ENCODE results near the gene TAOK3.
A peak's percentile ranks its signal among the peaks of the same experiment; 100 is the strongest.
"Not testable (repeated sequence)": the region's sequence is repeated elsewhere in the genome, so short reads cannot be mapped to it uniquely, and the experiment has no call there.

The TAOK3 gene

DNA sequence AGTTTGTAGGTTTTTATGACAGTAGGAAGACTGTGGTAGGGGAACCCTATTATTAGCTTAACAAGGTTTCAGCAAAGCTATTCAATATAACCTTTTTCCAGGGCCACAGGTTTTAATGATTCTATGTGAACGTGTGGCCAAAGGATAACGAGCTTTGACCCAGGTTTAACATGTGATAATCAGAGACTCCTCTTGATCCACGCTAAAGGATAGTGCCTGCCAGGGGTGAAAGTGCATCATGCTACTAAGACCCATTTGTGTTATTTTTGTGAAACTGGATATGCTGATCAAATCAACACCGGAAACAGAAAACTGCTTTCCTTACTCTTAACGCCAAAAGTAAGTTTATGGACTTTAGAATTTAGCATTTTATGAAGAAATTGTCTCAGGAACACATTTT lies 909 bp upstream of the TAOK3 start:
- no peak for DNase-seq (ENCODE audit: low spot score)

DNA sequence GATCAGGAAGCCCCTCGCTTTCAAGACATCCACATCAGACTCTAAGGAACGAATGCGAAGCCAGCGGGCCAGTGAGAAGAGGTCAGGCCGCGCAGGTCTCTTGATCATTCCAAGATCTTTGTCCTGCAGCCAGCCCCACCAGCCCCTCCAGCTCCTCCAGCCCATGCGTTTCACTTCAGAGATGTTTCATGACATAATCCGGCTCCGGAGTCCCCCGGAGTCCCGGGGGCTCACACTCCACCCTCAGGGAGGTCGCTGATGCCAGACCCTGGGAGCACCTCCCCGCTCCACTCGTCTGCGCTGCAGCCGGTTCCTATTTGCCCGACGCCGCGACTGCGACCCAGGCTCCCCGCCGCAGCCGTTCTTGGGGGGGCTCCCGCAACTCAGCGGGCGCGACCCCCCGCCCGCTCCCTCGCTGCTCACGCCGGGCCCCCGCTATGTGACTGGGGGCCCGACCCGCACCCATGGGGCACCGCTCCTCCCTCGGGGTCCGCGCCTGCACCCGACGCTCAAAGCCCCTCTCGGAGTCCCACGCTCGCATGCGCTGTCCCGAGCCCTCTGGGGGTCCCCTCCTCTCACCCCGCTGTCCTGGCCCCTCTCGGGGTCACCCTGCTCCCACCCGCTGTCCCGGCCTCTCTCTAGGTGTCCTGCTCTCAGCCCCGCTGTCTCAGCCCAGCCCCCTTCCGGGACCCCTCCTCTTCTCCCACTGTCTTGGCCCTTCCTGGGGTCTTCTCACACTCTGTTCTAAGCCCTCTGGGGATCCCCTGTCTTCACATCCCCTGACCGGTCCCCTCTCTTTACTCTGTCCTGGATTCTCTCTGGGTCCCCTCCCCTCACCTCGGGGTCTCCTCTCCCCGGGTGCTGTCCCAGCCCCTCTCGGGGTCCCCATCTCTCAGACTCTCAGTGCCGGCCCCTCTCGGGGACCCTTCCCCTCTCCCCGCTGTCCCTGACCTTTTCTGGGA lies 1.1 kb downstream of the TAOK3 start:
- peak; percentile 22 for DNase-seq (ENCODE audit: low spot score)

GRCh38 chr12:118370601-118371000 lies 2.1 kb downstream of the TAOK3 start:
- no peak for DNase-seq (ENCODE audit: low spot score)

- no peak for DNase-seq (ENCODE audit: low spot score)
These were observed 3.9 kb downstream of the TAOK3 start for GRCh38 chr12:118368821-118369220.

GRCh38 chr12:118361889-118362288 lies 10.8 kb downstream of the TAOK3 start:
- DNase-seq (ENCODE audit: low spot score): no peak

- DNase-seq (ENCODE audit: low spot score): no peak
These were observed 11.7 kb downstream of the TAOK3 start for GRCh38 chr12:118361092-118361404.

DNA sequence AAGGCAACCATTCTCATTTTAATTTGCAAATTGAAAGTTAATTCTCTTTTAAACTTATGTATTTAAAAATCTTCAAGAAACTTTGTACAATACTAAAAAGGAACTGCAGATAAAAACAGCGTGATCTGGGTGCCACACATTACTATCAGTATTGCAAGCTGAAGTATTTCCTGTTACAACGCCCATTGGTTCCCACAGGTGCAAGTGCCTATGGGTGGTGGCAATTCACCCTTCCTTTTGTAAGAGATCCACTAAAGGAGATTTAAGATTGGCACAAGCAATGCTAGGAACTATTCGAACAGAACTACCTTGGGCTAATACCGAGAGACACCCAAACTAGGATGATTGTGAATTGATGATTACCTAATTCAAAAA lies 13.2 kb downstream of the TAOK3 start:
- DNase-seq (ENCODE audit: low spot score): no peak

- no peak for DNase-seq (ENCODE audit: low spot score)
These were observed 13.8 kb downstream of the TAOK3 start for GRCh38 chr12:118358612-118359540.

- DNase-seq (ENCODE audit: low spot score): no peak
These were observed 14.7 kb downstream of the TAOK3 start for GRCh38 chr12:118358008-118358359.

GRCh38 chr12:118357257-118358007 lies 15.3 kb downstream of the TAOK3 start:
- DNase-seq (ENCODE audit: low spot score): no peak

DNA sequence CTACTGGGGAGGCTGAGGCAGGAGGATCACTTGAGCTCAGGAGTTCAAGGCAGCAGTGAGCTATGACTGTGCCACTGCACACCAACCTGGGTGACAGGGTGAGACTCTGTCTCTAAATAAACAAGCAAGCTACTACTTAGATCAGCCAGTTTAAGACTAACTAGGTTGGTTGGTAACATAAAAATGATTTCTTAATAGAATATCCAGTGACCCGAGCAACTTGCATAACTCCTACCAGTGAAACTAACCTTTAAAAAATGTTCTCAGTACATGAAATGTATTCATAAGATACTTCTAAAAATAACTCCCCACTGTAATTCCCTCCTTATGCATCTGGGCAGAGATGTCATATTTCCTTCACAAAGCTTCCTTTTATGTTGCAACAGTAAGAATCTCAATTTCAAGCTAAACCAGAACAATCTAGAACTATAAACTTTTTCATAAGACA lies 15.9 kb downstream of the TAOK3 start:
- DNase-seq (ENCODE audit: low spot score): no peak

DNA sequence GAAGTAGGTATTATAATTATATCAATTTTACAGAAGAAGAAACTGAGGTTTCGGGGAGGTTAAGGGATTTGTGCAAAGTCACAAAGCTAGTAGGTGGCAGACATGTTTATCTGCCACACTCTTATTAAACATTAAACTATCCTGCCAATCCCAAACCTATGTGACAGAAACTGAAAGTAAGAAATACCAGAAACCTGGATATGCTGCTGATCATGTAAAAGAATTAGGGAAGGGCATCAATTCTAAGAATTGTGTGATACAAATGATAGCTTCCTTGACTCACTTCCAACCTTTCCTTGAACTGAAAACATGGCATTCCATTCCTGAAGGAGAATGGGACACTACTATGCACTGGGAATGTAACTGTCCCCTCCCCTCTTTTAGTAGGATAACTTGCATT lies 16.9 kb downstream of the TAOK3 start:
- DNase-seq (ENCODE audit: low spot score): no peak

GRCh38 chr12:118354903-118355302 lies 17.8 kb downstream of the TAOK3 start:
- DNase-seq (ENCODE audit: low spot score): no peak

GRCh38 chr12:118354503-118354902 lies 18.2 kb downstream of the TAOK3 start:
- not testable (repeated sequence) for DNase-seq (ENCODE audit: low spot score)

GRCh38 chr12:118353721-118354120 lies 19.0 kb downstream of the TAOK3 start:
- DNase-seq (ENCODE audit: low spot score): no peak

DNA sequence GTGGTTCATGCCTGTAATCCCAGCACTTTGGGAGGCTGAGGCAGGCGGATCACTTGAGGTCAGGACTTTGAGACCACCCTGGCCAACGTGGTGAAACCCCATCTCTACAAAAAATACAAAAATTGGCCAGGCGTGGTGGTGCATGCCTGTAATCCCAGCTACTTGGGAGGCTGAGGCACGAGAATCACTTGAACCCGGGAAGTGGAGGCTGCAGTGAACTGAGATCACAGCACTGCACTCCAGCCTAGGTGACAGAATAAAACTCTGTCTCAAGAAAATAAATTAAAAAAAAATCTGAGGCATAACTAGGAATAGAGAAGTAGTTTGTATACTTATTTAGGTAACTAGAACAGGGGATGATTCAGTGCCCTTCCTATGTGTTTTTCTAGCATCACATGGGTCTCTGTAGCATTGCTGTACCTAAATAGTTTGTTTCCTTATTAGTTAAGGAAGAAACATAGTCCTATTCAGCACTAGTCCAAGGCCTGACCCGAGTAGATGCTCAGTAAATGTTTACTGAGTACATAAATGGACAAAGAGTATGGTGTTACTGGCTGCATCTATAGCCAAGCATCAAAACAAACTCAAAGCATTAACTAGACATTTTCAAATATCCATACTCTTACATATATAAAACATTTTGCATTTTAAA lies 21.7 kb downstream of the TAOK3 start:
- no peak for DNase-seq (ENCODE audit: low spot score)

DNA sequence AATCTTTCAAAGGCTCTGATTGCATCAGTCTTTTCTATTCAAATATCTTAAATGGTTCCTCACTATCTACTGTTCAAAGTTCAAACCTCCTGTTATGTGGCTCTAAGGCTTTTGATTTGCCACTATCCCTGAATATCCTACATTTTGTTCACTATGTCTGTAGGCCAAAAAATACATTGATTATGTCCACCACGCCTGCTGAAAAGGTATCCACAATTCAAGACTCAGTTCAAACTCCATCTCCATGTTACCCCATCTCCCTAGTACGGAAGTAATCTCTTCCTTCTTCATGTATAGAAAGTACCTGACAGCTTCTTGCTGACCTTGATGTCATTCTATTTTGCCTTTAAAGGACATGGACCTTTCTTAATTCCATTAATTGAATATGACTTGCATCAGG lies 24.8 kb downstream of the TAOK3 start:
- DNase-seq (ENCODE audit: low spot score): no peak

- no peak for DNase-seq (ENCODE audit: low spot score)
These were observed 25.8 kb downstream of the TAOK3 start for GRCh38 chr12:118346895-118347294.

DNA sequence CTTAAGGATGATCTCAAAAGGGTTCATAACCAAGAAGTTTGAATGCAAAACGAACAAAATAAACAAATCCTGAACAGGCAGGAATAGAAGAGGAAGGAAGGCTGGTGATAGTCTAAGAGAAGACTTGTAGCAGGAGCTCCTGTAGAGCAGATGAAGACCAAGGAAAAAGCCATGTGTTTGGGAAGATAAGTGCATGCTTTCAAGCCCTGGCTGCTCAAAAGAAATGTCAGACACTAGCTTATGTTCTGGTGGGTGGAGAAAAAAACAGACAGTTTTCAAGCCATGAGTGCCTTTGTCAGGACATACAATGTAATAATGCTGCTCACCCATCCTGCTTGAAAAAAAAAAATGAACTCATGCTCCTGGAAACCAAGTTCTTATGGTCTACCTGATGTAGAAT lies 27.4 kb downstream of the TAOK3 start:
- no peak for DNase-seq (ENCODE audit: low spot score)

- no peak for DNase-seq (ENCODE audit: low spot score)
These were observed 27.9 kb downstream of the TAOK3 start for GRCh38 chr12:118344829-118345228.

- DNase-seq (ENCODE audit: low spot score): no peak
These were observed 30.6 kb downstream of the TAOK3 start for GRCh38 chr12:118342090-118342489.

All from cerebellar cortex (tissue), 1 donor.